ENCODE results near the gene L1CAM. TPM values are rescaled to one million over a fixed set of nuclear protein-coding genes. Genes with fewer than 3 reads are reported as not detected.

The L1CAM gene
- total and polyA plus RNA-seq, 9 of the 15 experiments (the other 6 are each of a cell fraction or from before 2014, with no cell fraction given) = 0.09 to 0.86 (median 0.26) TPM; not detected in 3

DNA sequence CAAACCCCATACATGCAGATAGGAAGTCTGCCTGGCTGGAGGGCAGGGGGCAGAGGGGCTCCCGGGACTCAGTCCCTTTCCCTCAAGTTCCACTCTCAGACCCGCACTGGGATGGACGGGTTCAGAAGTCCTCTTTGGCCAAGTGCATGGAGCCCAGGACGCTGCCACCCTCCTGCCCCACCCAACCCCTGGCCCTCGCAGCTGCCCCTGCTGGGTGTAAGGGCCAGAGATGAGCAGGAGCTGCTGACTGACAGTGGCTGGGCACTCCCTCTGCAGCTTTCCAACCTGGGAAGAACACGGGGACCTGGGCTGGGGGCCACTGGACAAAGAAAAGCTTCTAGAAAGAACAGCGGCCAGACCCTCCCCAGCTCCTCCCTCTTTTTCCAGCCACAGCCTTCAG, 3.4 kb downstream of the L1CAM start (continued):
- no peak for TF ChIP-seq ZNF609 (CRISPR knock-in tag; IDR thresholded peaks at IDR 0.05; ENCODE audit: borderline replicate concordance)
- no peak for TF ChIP-seq FOXK1 (CRISPR knock-in tag; IDR thresholded peaks at IDR 0.05; ENCODE audit: borderline replicate concordance)
- no peak for TF ChIP-seq STAT5A (IDR thresholded peaks at IDR 0.05; ENCODE audit: borderline replicate concordance, low read length)
- TF ChIP-seq NFIX (CRISPR knock-in tag; IDR thresholded peaks at IDR 0.05; ENCODE audit: low read depth) = no peak

DNA sequence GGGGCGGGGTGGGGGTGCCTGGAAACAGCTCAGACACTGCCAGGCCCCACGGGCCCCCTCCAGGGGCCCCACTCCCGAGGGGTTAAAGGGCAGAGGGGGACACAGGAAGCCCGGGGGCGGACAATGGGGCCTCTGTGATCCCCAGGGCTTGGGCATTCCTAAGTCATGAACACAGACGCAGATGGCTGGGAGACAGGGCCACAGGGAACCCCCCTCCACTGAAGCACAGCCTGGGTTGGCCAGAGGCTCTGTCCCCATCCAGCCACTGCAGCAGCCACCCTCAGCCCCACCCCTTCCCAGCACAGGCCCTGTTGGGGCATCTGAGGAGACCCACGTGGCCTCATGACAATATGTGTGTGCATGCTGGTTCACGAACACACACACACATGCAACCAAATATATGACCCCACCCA, 3.9 kb downstream of the L1CAM start:
- no peak for DNase-seq (ENCODE audit: extremely low read depth in 1 of 4, low spot score in 3 of 4)
- no peak for ATAC-seq
- in situ Hi-C loops (cut with MboI) = no loop called here
- H3K36me3 ChIP-seq (ENCODE audit: control insufficient read depth, insufficient read depth, low read length) = no peaks in the 10 kb centered on the region
- H3K4me2 ChIP-seq (ENCODE audit: insufficient read depth, low read length) = no peak overlapping the region
- H3K4me3 ChIP-seq = no peak overlapping the region
- peaks cover 1 to 58% of the 10 kb centered on the region in 2 experiments for H3K4me1 ChIP-seq (replicated peaks in 1 of 2; ENCODE audit: control insufficient read depth in 2 of 2, insufficient read depth in 2 of 2, low read length in 2 of 2)
- H3K9me1 ChIP-seq (ENCODE audit: control insufficient read depth, insufficient read depth, low read length) = no peaks in the 10 kb centered on the region
- intact Hi-C loops (cut with micrococcal nuclease) = no loop called here
- no peak for FAIRE-seq
- POLR2A ChIA-PET = interaction anchor here (0.6 to 0.7 kb wide), 3 partner anchors 70 to 414 kb away, joined by 3 to 5 read pairs (median 3); partner anchors contain the start of gene SSR4
- 12% methylated on average over 5 of the region's 8 CpGs for WGBS (ENCODE audit: insufficient coverage, low coverage, missing lambda C conversion rate)
- H3K27me3 ChIP-seq (ENCODE audit: control insufficient read depth in 2 of 2, insufficient read depth in 2 of 2, low read length in 2 of 2) = peaks cover 0 to 38% of the 10 kb centered on the region in 2 experiments; a peak in 2 of 5 replicates
- BruUV-seq (replicated peaks) = no TSS peak
- H4K20me1 ChIP-seq (replicated peaks; ENCODE audit: control insufficient read depth, insufficient read depth, low read length) = no peaks in the 10 kb centered on the region; the same call in 1 of the 2 replicates
- CTCF ChIA-PET (ENCODE audit: low intra/inter-chr PET ratio) = no interaction called here
- no peak overlapping the region for H2AFZ ChIP-seq (ENCODE audit: low read depth, low read length)
- H3K27ac ChIP-seq (ENCODE audit: extremely low read depth, low read depth, low read length) = no peak overlapping the region
- H3K79me2 ChIP-seq (ENCODE audit: control insufficient read depth, insufficient read depth, low read length) = no peaks in the 10 kb centered on the region
- H3K9ac ChIP-seq (ENCODE audit: insufficient read depth in 1 of 2, low read depth in 2 of 2, low read length in 2 of 2) = no peak overlapping the region
- H3K9me3 ChIP-seq (replicated peaks; ENCODE audit: control insufficient read depth, insufficient read depth, low read depth, low read length) = no peaks in the 10 kb centered on the region
- TF ChIP-seq RBM34 (IDR thresholded peaks at IDR 0.05; ENCODE audit: borderline replicate concordance, insufficient read depth, low read length) (no peak), ZNF347 (CRISPR knock-in tag; IDR thresholded peaks at IDR 0.05; ENCODE audit: low read depth) (no peak), NR4A1 (CRISPR knock-in tag; IDR thresholded peaks at IDR 0.05) (no peak), NR4A1 (tag; IDR thresholded peaks at IDR 0.05) (no peak), E2F3 (CRISPR knock-in tag; IDR thresholded peaks at IDR 0.05) (no peak), ETV5 (CRISPR knock-in tag; IDR thresholded peaks at IDR 0.05; ENCODE audit: low read depth) (no peak), MCM3 (IDR thresholded peaks at IDR 0.05) (no peak), BMI1 (IDR thresholded peaks at IDR 0.05; ENCODE audit: low read length) (no peak)
- TF ChIP-seq, protein P1, sequence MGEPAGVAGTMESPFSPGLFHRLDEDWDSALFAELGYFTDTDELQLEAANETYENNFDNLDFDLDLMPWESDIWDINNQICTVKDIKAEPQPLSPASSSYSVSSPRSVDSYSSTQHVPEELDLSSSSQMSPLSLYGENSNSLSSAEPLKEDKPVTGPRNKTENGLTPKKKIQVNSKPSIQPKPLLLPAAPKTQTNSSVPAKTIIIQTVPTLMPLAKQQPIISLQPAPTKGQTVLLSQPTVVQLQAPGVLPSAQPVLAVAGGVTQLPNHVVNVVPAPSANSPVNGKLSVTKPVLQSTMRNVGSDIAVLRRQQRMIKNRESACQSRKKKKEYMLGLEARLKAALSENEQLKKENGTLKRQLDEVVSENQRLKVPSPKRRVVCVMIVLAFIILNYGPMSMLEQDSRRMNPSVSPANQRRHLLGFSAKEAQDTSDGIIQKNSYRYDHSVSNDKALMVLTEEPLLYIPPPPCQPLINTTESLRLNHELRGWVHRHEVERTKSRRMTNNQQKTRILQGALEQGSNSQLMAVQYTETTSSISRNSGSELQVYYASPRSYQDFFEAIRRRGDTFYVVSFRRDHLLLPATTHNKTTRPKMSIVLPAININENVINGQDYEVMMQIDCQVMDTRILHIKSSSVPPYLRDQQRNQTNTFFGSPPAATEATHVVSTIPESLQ (CRISPR knock-in tag; IDR thresholded peaks at IDR 0.05) = no peak
- TF ChIP-seq, protein P2, sequence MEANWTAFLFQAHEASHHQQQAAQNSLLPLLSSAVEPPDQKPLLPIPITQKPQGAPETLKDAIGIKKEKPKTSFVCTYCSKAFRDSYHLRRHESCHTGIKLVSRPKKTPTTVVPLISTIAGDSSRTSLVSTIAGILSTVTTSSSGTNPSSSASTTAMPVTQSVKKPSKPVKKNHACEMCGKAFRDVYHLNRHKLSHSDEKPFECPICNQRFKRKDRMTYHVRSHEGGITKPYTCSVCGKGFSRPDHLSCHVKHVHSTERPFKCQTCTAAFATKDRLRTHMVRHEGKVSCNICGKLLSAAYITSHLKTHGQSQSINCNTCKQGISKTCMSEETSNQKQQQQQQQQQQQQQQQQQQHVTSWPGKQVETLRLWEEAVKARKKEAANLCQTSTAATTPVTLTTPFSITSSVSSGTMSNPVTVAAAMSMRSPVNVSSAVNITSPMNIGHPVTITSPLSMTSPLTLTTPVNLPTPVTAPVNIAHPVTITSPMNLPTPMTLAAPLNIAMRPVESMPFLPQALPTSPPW (CRISPR knock-in tag; IDR thresholded peaks at IDR 0.05) = no peak

Measured in K562 (cell line).